Ecto neural progenitor cell (in vitro differentiated cells): ENCODE data around the gene PEX12.
"Not testable (repeated sequence)": the region's sequence is repeated elsewhere in the genome, so short reads cannot be mapped to it uniquely, and the experiment has no call there.

Experiments used
- DNase-seq: peaks from one replicate; pipeline ENCODE4 v3.0.0-alpha.2; 2018; ENCODE audit warnings: low spot score

PEX12 gene

GRCh38 chr17:35536664-35537171 lies 41.7 kb downstream of the PEX12 start:
- DNase-seq: peak; percentile 32

GRCh38 chr17:35535406-35535805 lies 43.0 kb downstream of the PEX12 start:
- DNase-seq: peak; percentile 20

- DNase-seq: no peak
These were observed 43.7 kb downstream of the PEX12 start for GRCh38 chr17:35534576-35535093.

- no peak for DNase-seq
These were observed 47.2 kb downstream of the PEX12 start for GRCh38 chr17:35531160-35531559.

GRCh38 chr17:35529866-35530265 lies 48.5 kb downstream of the PEX12 start:
- no peak for DNase-seq

- DNase-seq: not testable (repeated sequence)
These were observed 49.0 kb downstream of the PEX12 start for GRCh38 chr17:35529326-35529725.
